ENCODE results near the gene FTCDNL1.

Gene FTCDNL1

DNA sequence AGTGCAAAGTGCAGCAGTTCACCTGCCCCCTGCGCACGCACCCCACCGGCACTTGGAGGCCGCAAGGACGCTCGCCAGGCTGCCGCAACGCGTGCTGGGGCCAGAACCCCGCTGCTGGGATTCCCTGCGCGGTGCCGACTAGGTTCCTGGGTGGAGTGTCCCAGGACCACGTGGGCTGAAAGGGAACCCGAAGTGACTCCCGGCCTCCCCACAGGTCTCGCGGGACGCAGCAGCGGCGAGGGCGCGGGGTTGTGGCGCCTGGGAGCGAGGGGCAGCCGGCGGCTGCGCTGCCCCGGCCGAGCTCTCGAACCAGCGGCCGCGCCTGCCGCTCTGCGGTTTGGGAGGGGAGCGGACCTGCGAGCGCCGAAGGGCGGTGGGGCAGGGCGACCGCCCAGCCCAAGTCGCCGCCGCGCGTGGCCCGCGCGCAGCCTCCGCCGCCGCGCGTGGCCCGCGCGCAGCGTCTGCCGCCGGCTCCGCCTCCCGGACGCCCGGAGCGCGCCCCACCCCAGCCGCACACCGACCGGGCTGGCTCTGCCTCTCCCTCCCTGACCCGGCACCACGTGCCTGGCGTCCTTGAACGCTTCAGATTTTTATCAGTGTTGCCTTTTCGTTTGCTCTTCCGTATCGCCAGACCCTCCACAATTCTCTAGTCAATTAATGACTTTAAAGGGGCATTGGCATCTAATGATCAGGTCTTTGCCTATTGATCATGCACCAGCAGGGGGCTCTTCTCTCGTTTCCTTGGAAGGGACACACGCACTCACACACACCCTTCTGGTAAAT lies at the start of gene FTCDNL1:
Gene FTCDNL1, minus strand, starts transcription at position 475 of the 783 bp plus-strand sequence. CDS start 2,230 bp downstream, outside the sequence.
- H3K27ac ChIP-seq: peak within 1 kb of the TSS; percentile 78
- TF ChIP-seq, protein P1, sequence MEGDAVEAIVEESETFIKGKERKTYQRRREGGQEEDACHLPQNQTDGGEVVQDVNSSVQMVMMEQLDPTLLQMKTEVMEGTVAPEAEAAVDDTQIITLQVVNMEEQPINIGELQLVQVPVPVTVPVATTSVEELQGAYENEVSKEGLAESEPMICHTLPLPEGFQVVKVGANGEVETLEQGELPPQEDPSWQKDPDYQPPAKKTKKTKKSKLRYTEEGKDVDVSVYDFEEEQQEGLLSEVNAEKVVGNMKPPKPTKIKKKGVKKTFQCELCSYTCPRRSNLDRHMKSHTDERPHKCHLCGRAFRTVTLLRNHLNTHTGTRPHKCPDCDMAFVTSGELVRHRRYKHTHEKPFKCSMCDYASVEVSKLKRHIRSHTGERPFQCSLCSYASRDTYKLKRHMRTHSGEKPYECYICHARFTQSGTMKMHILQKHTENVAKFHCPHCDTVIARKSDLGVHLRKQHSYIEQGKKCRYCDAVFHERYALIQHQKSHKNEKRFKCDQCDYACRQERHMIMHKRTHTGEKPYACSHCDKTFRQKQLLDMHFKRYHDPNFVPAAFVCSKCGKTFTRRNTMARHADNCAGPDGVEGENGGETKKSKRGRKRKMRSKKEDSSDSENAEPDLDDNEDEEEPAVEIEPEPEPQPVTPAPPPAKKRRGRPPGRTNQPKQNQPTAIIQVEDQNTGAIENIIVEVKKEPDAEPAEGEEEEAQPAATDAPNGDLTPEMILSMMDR (conservative IDR thresholded peaks at IDR 0.05): peak; percentile 70

DNA sequence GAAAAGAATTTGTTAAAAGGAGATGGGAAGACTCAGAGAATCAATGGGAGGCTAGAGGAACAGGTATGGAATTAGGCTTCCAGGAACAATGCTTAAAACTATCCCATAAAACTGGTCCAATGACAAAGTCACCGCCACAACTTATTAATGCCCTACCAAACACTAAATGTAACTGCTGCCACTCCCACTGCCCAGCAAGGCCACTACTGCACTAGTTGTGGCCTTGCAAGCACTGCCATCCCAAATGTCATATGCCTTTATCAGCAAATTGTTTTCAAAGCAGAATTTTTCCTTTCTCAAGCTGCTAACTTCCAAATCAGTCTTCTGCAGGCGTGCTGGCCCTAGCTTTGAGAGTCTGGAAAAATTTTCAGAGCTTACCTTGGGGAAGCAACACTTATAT lies 45.6 kb upstream of the FTCDNL1 start:
- no peak overlapping the region for H3K27ac ChIP-seq
- TF ChIP-seq, protein P1 (conservative IDR thresholded peaks at IDR 0.05): no peak

DNA sequence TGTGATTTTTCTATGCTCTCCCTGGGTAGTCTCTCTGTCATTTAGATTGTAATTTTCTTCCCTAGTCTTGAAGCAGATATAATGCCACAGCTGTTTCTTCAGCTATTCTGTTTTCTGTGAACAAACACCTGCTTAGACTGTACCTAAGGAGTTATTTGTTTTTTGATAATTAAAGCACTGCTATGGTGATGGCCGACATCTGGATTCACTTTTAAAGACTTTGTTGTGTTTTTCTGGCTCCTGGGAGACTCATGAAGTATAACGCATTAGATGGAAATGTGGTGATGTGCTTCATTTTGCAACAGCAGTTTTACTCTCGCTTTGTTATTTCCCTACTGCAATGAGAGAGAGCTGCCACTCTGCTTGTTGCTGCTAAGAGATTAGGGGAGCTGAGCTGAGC lies 44.4 kb upstream of the FTCDNL1 start:
- TF ChIP-seq, protein P1 (conservative IDR thresholded peaks at IDR 0.05): no peak
- no peak overlapping the region for H3K27ac ChIP-seq

DNA sequence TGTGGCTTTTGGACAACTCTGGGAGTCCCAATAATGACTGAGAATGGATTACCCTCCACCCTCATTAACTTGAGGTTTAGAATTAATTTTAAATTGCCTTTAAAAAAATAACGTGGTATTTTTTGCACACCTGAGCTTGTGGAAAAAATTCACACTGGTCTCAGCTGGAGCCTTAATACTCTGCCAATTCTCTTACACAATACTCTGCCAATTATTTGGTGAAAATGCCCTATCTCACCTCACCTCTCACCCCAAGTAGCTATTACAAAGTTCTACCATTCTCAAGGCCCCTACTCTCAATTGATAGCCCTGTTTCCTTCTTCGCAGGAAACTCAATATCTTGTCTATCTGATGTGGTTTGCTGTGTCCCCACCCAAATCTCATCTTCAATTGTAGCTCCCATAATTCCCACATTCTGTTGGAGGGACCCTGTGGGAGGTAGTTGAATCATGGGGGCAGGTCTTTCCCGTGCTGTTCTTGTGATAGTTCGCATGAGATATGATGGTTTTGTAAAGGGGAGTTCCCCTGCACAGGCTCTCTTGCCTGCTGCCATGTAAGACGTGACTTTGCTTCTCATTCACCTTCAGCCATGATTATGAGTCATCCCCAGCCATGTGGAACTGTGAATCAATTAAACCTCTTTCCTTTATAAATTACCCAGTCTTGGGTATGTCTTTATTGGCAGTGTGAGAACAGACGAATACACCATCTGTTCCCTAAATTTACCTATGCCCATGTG lies 32.7 kb upstream of the FTCDNL1 start:
- TF ChIP-seq, protein P1 (conservative IDR thresholded peaks at IDR 0.05): no peak
- no peak overlapping the region for H3K27ac ChIP-seq

DNA sequence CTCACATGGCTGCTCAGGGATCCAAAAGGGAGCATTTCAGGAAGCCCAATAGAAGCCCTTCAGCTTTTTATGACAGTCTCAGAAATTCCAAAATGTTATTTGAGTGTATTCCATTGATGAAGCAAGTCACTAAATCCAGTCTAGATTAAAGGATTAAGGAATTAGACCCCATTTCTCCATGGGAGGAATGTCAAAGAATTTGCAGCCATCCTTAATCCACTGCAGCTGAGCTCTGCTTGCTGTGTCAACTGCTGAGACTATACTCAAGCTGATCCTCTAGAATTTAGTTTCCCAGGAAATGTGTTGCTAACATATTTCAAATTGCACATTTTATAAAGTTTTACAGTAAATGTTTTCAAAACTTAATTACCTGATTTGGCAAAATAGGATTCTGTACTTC lies 31.7 kb upstream of the FTCDNL1 start:
- H3K27ac ChIP-seq: no peak overlapping the region
- TF ChIP-seq, protein P1 (conservative IDR thresholded peaks at IDR 0.05): no peak

DNA sequence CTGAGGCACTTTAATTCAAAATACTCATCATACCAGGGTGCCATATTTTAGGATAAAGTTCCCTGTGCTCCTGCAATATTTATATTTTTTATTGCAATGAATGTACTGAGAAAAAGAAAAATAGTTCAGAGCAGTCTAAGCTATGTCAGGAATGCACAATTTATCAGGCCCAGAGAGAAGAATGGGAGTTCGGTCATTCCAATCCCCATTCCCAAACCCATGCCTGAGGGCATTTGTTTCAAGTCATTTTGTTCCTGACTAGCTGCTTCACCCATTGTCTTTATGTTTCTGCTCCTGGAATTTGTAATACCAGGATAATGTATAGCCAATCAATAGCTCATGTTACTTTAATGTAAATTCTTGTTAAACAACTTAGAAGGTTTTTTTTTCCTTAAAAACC lies 24.4 kb upstream of the FTCDNL1 start:
- H3K27ac ChIP-seq: no peak overlapping the region
- TF ChIP-seq, protein P1 (conservative IDR thresholded peaks at IDR 0.05): no peak

DNA sequence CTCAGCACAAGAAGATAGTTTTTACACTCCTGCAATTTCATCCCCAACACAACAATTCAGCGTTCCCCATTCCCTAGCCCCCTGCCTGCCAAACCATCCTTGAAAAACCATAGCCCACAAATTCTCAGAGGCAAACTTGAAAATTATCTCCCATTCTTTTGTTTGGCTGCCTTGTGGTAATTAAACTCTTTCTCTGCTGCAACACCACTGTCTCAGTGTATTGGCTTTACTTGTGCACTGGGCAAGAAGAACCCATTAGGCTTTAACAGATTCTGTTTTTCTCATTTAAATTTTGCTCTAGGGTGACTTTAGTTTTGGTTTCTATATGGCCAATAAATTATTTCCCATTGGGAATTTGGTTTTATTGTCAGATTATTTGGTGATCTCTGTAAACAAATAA lies 23.2 kb upstream of the FTCDNL1 start:
- H3K27ac ChIP-seq: no peak overlapping the region
- TF ChIP-seq, protein P1 (conservative IDR thresholded peaks at IDR 0.05): no peak
